ENCODE results near the gene CLEC3B.

Gene CLEC3B

GRCh38 chr3:45003859-45004258 is 22.2 kb upstream of the CLEC3B start:
- DNase-seq, result no peak

DNA sequence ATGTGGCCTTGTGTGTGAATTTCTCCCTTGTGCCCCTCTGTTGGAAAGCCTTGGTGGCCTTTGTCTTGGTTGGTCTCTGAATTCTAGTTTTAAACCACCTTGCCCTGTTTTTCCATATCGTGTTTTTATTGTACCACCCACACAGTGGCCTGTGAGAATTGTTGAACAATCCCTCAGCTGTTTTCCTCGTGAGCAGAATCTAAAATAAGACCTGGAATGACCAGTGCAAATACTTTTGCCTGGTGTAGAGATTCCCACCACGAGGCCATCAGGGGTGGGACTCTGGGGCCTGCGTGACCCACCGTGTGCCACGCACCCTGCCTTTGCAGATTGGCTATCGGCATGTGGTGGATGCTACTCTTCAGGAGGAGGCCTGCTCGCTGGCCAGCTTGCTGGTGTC is 19.0 kb upstream of the CLEC3B start:
- DNase-seq, result no peak

DNA sequence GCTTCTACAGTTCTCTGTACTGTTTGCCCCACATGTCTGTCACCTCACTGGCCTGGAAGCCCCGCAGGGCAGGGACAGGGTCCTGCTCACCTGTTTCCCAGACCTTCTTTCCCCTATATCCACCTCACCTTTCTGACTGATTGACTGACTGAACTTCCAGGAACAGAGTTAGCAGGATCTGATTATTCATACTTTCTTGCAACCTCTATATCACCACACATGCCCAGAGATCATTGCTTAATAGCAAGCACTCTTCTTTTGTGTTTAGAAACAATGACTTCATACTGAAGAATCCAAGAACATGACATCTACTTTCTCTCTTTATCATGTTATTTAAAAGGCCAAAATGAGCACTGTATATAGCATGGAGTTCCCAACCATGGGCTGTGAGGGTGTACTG is 18.0 kb upstream of the CLEC3B start:
- DNase-seq, result no peak

DNA sequence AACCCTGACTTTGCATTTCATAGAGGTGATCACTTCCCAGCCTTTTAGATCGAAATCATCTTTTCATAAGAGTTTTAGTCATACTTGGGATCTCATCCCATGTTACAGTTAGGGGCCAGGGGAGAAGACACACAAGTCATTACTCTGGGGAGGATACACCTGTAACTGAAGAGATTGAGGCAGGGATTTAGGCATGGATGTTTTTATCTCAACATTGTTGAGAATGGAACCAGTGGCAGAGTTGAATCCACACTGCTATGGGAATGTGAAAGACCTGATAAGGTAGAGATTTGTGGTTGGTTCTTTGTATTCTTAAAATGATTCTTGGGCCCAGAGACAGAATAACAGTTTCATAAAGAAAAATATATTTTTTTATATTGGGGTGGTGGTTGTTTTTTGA is 16.2 kb upstream of the CLEC3B start:
- DNase-seq, result no peak

DNA sequence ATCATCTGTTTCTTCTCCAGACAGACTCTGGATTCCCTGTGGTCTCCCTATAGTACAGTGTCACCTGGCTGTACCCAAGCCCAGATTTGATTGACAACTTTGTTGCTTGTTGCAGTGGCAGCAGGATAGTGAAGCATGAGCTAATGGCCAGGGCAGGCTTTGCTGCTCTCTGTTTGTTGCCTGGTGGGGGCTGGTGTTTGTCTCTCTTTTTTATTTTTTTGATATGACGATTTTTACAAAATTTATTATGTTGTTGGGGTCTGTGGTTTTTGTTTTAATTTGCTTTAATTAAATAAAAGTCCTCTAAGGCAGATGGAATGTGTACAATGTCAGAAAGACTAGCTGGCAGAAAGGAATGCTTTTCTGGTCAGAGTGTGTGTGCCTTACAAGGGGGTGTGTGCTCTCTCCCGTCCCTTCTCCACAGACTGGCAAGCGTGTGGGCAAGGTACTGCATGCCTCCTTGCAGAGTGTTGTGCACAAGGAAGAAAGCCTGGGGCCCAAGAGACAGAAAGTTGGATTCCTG is 15.2 kb upstream of the CLEC3B start:
- DNase-seq, result no peak

DNA sequence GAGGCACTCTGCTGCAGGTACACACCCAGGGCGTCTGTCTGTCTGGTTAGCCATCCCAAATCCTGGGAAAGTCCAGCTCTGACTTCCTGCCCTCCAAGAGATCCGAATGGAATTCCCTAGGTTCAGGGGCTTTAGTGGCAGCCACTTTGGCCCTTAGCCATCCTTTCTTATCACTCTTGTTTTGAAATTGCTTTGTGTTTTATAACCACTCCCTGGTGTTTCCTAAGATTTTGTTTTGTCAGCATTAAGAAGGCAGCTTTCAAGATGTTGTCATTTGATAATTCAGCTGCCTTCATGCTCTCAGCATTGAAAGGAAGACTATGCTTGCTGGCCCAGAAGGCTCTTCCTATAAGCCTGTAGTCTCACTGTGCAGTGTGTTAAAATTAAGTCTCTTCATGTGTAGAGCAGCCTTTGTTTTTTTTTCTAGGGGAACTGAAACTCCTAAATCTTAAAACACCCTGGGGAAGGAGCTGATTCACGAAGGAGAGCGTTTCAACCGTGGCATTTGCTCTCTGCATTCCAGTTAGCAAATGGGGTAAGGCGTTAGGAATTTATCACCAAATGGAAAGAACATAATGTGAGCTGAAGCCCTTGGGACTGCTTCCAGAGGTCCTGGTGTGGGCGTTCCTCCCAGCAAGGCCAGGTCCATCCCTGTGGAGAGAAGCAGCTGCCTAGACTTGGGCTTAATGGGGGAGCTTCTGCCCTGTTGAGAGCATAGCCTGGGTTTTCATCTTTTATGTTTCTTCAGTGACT is 14.2 kb upstream of the CLEC3B start:
- no peak for DNase-seq

- DNase-seq, result no peak
These were observed 13.5 kb upstream of the CLEC3B start for GRCh38 chr3:45012577-45012976.

- no peak for DNase-seq
These were observed 9.2 kb upstream of the CLEC3B start for GRCh38 chr3:45016916-45017315.

DNA sequence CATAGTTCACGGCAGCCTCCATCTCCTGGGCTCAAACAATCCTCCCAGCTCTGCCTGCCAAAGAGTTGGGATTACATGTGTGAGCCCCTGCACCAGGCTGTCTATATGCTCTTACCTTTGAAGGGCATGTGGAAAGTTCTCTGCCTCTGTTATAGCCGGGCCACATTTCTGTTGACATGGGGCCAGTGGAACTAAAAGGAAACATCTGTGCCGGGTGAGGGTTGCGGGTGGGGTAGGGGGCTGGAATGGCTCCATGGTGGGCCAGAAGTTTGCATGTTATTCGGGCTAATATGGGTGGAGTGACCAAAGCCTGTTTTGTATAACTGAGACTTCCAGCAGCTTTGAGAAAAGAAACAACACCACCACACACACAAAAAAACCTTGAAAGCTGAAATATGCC is 8.3 kb upstream of the CLEC3B start:
- no peak for DNase-seq

GRCh38 chr3:45020534-45020933 is 5.6 kb upstream of the CLEC3B start:
- no peak for DNase-seq

GRCh38 chr3:45021524-45022297 is 4.4 kb upstream of the CLEC3B start:
- no peak for DNase-seq

DNA sequence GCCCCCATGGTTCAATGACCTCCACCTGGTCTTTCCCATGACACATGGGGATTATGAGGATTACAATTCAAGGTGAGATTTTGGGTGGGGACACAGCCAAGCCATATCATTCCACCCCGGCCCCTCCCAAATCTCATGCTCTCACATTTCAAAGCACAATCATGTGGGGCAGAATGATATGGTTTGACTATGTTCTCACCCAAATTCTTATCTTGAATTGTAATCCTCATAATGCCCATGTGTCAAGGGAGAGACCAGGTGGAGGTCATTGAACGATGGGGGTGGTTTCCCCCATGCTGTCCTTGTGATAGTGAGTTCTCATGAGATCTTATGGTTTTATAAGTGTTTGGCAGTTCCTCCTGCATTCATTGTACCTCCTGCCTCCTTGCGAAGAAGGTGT is 2.4 kb upstream of the CLEC3B start:
- DNase-seq, result no peak

- no peak for DNase-seq
These were observed 1.4 kb upstream of the CLEC3B start for GRCh38 chr3:45024542-45025255.

GRCh38 chr3:45026957-45027356 is 854 bp downstream of the CLEC3B start:
- DNase-seq, result no peak

DNA sequence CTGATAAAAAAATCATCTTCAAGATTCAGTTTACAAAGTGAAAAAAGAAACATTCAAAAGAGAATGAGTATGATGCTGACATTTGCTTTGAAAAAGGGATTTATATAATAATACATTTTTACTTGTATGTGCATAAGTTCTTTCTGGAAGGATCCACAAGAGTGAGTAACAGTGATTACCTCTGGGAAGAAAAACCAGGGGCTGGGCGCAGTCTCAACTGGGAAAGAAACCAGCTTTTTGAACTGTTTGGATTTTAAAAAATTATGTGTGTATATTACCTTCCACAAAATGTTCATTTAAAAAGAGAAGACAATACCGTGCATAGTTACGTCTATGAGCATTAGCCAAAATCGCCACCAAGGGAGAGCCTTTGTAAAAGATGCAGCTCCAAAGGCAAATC is 1.3 kb downstream of the CLEC3B start:
- no peak for DNase-seq

- no peak for DNase-seq
These were observed 3.1 kb downstream of the CLEC3B start for GRCh38 chr3:45029216-45029615.

GRCh38 chr3:45029661-45030060 is 3.6 kb downstream of the CLEC3B start:
- no peak for DNase-seq

GRCh38 chr3:45031531-45031930 is 5.4 kb downstream of the CLEC3B start:
- no peak for DNase-seq

DNA sequence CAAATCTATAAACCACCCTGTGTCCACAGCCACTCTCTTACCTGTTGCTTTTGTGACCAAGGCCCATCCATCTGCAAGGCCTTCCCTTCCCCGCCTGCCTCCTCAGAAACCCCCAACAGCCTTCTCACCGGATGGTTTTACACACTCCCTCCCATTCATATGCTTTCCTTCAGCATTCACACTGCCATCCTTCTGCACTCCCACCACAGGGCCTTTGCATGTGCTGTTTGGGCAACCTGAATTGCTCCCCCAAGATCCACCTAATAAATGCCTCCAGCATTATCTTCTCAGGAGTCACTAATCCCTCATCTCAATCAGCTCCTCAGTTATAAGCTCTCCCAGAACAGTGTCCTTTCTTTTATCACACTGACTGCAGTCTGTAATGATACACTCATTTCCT is 6.0 kb downstream of the CLEC3B start:
- DNase-seq, result no peak

DNA sequence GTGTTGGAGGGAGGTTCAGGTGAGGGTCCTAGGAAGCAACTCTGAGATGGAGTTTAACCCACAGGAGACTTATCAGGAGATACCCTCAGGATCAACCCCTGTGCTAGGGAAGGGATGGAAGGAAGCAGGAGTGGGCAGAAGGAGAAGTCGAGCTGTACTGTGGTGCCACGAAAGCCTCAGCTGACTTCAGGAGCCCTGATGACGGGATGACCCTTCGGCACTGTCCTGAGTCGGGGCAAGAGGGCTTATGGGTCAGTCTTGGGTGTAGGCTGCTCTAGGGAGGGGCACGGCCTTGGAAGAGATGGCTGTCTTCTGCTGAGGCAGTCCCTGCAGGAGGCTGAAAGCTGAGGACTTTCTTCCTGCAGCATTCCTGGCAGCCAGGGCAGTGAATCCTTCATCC is 7.7 kb downstream of the CLEC3B start:
- DNase-seq, result no peak

- peak in 1 of 2 donors; percentile 40 for DNase-seq
These were observed 8.6 kb downstream of the CLEC3B start for GRCh38 chr3:45034612-45035252.

DNA sequence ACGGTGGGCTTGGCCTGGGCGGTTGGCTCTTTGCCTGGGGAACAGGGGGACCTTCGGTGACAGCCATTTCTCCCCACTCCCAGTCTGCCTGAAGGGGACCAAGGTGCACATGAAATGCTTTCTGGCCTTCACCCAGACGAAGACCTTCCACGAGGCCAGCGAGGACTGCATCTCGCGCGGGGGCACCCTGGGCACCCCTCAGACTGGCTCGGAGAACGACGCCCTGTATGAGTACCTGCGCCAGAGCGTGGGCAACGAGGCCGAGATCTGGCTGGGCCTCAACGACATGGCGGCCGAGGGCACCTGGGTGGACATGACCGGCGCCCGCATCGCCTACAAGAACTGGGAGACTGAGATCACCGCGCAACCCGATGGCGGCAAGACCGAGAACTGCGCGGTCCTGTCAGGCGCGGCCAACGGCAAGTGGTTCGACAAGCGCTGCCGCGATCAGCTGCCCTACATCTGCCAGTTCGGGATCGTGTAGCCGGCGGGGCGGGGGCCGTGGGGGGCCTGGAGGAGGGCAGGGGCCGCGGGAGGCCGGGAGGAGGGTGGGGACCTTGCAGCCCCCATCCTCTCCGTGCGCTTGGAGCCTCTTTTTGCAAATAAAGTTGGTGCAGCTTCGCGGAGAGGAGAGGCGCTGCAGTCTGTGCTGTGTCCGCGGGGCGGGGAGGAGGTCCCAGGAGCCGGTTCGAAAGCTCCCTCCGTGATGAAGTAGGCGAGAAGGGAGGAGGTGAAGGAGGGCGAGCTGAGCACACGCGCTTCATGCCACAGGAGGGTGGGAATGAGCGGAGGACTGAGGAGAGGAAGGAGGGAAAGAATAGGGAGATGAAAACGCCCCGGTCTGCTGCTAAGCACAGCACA is 9.6 kb downstream of the CLEC3B start:
- DNase-seq, result peak; percentile 33 to 37

Measured in stimulated activated CD4-positive, alpha-beta T cell treated with anti-CD3 and anti-CD28 coated beads, Interleukin-2, amount 100 ng/mL, for 24 hours (primary cell).